CD4-positive, alpha-beta memory T cell (primary cell): Measurements from ENCODE around the gene MLPH. TPM values are rescaled to one million over a fixed set of nuclear protein-coding genes. Genes with fewer than 3 reads are reported as not detected.

ENCODE experiments used
- CTCF ChIA-PET: fragments of 350-600 bp; sonication (Branson Sonifier 250); formaldehyde crosslinking; loops from one replicate; lab custom pipeline; 2021; ENCODE audit warnings: inconsistent platforms; ENCODE audit not compliant: partially characterized antibody; lab: Charles Lee
- POLR2A ChIA-PET: fragments of 350-600 bp; sonication (Branson Sonifier 250); formaldehyde crosslinking; loops from one replicate; lab custom pipeline; 2021; ENCODE audit not compliant: partially characterized antibody; lab: Charles Lee
- DNase-seq, 5 donors: peaks; one replicate each; pipeline versions ENCODE4 v3.0.0 to v3.0.0-alpha.2; 2020 to 2022; ENCODE audit warnings: mixed read lengths in 1 of 5
- H3K27ac ChIP-seq: one replicate; pipeline ENCODE4 v1.7.0; 2013; ENCODE audit warnings: low read depth, low read length
- H3K27me3 ChIP-seq: 2 replicates; pipeline ENCODE4 v1.7.0; 2013; ENCODE audit warnings: mild to moderate bottlenecking, low read length, moderate library complexity; ENCODE audit not compliant: insufficient read depth
- H3K36me3 ChIP-seq: 2 replicates; pipeline ENCODE4 v1.7.0; 2013; ENCODE audit warnings: mild to moderate bottlenecking, low read length, moderate library complexity; ENCODE audit not compliant: insufficient read depth
- H3K4me1 ChIP-seq: 2 replicates; pipeline ENCODE4 v1.7.0; 2013; ENCODE audit warnings: mild to moderate bottlenecking, low read length, moderate library complexity; ENCODE audit not compliant: insufficient read depth
- H3K4me3 ChIP-seq, 2 donors: one replicate each; pipeline ENCODE4 v1.7.0; 2013; ENCODE audit warnings: low read length in 2 of 2, mild to moderate bottlenecking in 1 of 2
- H3K9me3 ChIP-seq, 2 donors: one replicate each; pipeline ENCODE4 v1.7.0; 2013; ENCODE audit warnings: low read length in 2 of 2, control low read depth in 1 of 2; ENCODE audit not compliant: control insufficient read depth in 1 of 2
- H3K27ac Mint-ChIP-seq, 7 donors: one replicate each; pipeline ENCODE4 v1.8.0; 2020 to 2021; ENCODE audit warnings: mixed read lengths in 7 of 7, mild to moderate bottlenecking in 6 of 7, inconsistent platforms in 3 of 7, moderate library complexity in 3 of 7
- H3K27me3 Mint-ChIP-seq, 2 donors: one replicate each; pipeline ENCODE4 v1.8.0; 2020 to 2021; ENCODE audit warnings: mixed read lengths in 2 of 2
- H3K36me3 Mint-ChIP-seq, 2 donors: one replicate each; pipeline ENCODE4 v1.8.0; 2020 to 2021; ENCODE audit warnings: mixed read lengths in 2 of 2, inconsistent platforms in 1 of 2, mild to moderate bottlenecking in 1 of 2
- H3K4me1 Mint-ChIP-seq, 4 donors: one replicate each; pipeline ENCODE4 v1.8.0; 2020 to 2021; ENCODE audit warnings: mixed read lengths in 4 of 4, mild to moderate bottlenecking in 1 of 4
- H3K4me3 Mint-ChIP-seq, 8 donors: one replicate each; pipeline ENCODE4 v1.8.0; 2020 to 2021; ENCODE audit warnings: mixed read lengths in 8 of 8, mild to moderate bottlenecking in 7 of 8, moderate library complexity in 6 of 8, inconsistent platforms in 3 of 8
- H3K9me3 Mint-ChIP-seq, 8 donors: one replicate each; pipeline ENCODE4 v1.8.0; 2020 to 2021; ENCODE audit warnings: mixed read lengths in 8 of 8, mild to moderate bottlenecking in 5 of 8, inconsistent platforms in 3 of 8, moderate library complexity in 1 of 8
- intact Hi-C: fragments of 100-400 bp; cut with micrococcal nuclease; formaldehyde crosslinking; loops from one replicate; pipeline ENCODE4 v1.15.1; 2023
- polyA plus RNA-seq, 2 donors: library from polyadenylated mRNA; unstranded; fragments of 300-500 nt; fragmentation: Illumina TruSeq; gene quantifications; one replicate each; pipeline ENCODE4 v1.2.3, GENCODE V29; 2021
- total RNA-seq, 2 experiments: library from RNA; stranded (reverse); gene quantifications; one replicate each; pipeline ENCODE4 v1.2.3, GENCODE V29; 2021

The MLPH gene
- total and polyA plus RNA-seq, 4 experiments from 2014 or later, result not detected

DNA sequence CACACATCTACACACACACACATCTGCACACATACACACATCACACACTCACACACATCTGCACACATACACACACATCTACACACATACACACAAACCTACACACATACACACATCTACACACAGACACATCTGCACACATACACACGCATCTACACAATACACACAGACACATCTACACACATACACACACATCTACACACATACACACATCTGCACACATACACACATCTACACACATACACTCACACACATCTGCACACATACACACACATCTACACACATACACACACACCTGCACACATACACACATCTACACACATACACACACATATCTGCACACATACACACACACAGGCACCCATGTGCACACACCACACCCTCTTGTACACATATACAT, 78.9 kb downstream of the MLPH start:
- Histone ChIP-seq H3K27me3 (no peaks in the 10 kb centered on the region), H3K9me3 (no peaks in the 10 kb centered on the region), H3K36me3 (no peaks in the 10 kb centered on the region), H3K27ac (no peak overlapping the region), H3K4me3 (no peak overlapping the region), H3K4me1 (no peaks in the 10 kb centered on the region)
- POLR2A ChIA-PET, result no interaction called here
- no peaks in the 10 kb centered on the region for H3K36me3 Mint-ChIP-seq
- peaks cover 6 to 7% of the 10 kb centered on the region in 2 donors for H3K27me3 Mint-ChIP-seq
- peaks cover 0 to 4% (median 0%) of the 10 kb centered on the region in 8 donors for H3K9me3 Mint-ChIP-seq
- CTCF ChIA-PET, result interaction anchor here (1.2 kb wide), 1 partner anchor 53 kb away, joined by 3 read pairs; no protein-coding TSS in a partner anchor
- intact Hi-C loops, result no loop called here
- no peak overlapping the region for H3K4me3 Mint-ChIP-seq
- H3K27ac Mint-ChIP-seq, result no peak overlapping the region
- H3K4me1 Mint-ChIP-seq, result no peaks in the 10 kb centered on the region
- no peak for DNase-seq

GRCh38 chr2:237566401-237567235, 79.6 kb downstream of the MLPH start, which contains the start of gene PRLH:
TSS of gene PRLH (plus strand) at chr2:237566574. CDS start at chr2:237566574, 0 bp downstream.
- no peaks in the 10 kb centered on the region for H3K9me3 ChIP-seq
- no peak within 1 kb of the TSS for H3K27ac ChIP-seq
- Mint-ChIP-seq H3K4me3 (no peak within 1 kb of the TSS), H3K27me3 (peaks cover 6 to 7% of the 10 kb centered on the region in 2 donors), H3K27ac (no peak within 1 kb of the TSS), H3K9me3 (peaks cover 0 to 4% (median 0%) of the 10 kb centered on the region in 8 donors), H3K4me1 (peaks cover 0 to under 1% (median 0%) of the 10 kb centered on the region in 4 donors), H3K36me3 (no peaks in the 10 kb centered on the region)
- H3K4me1 ChIP-seq, result no peaks in the 10 kb centered on the region
- CTCF ChIA-PET, result interaction anchor here (2.9 kb wide), 1 partner anchor 54 kb away, joined by 12 read pairs; no protein-coding TSS in a partner anchor
- no peaks in the 10 kb centered on the region for H3K36me3 ChIP-seq
- H3K4me3 ChIP-seq, result no peak within 1 kb of the TSS
- intact Hi-C loops, result no loop called here
- POLR2A ChIA-PET, result no interaction called here
- no peak for DNase-seq
- H3K27me3 ChIP-seq, result no peaks in the 10 kb centered on the region

DNA sequence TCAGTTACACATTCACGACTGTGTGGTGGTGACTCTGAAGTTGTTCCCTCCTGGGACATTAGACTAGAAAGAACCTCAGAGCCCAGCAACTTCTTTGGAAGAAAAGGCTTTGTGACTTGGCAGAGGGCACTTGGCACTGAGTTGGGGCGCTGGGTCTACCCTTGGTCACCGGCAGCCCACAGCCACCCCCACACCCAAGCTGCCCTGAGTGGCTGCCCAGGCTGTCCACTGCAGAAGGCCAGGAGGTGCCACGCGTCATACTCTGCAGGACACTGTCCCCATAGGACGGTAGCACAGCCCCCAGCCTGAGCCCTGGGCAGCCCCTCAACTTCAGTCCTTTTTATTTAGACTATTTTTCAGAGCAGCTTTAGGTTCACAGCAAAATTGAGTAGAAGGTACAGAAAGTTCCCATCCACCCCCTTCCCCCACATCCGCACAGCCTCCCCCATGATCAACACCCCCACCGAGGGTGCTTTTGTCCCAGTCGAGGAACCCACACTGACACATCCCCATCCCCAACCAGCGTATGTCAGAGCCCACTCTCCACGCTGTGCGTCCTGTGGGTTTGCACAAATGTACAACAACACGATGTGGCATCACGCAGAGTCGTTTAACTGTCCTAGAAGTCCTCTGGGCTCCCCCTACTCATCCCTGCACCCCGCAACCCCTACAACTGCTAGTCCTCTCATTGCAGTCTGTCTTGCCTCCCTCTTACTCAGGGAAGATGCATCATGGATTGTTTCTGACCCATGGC, 80.4 kb downstream of the MLPH start:
- intact Hi-C loops, result no loop called here
- Histone ChIP-seq H3K4me3 (no peak overlapping the region), H3K27me3 (no peaks in the 10 kb centered on the region), H3K4me1 (no peaks in the 10 kb centered on the region), H3K36me3 (no peaks in the 10 kb centered on the region), H3K9me3 (no peaks in the 10 kb centered on the region), H3K27ac (no peak overlapping the region)
- Mint-ChIP-seq H3K27me3 (peaks cover 4% of the 10 kb centered on the region in 2 donors), H3K4me3 (no peak overlapping the region), H3K27ac (no peak overlapping the region), H3K4me1 (peaks cover 0 to 4% (median 3%) of the 10 kb centered on the region in 4 donors), H3K36me3 (no peaks in the 10 kb centered on the region), H3K9me3 (peaks cover 0 to 4% (median 0%) of the 10 kb centered on the region in 8 donors)
- DNase-seq, result no peak
- POLR2A ChIA-PET, result no interaction called here
- CTCF ChIA-PET, result interaction anchor here (2.9 kb wide), 1 partner anchor 55 kb away, joined by 12 read pairs; no protein-coding TSS in a partner anchor

GRCh38 chr2:237568121-237568660, 81.1 kb downstream of the MLPH start:
- Mint-ChIP-seq H3K27ac (no peak overlapping the region), H3K27me3 (peaks cover 2 to 4% of the 10 kb centered on the region in 2 donors), H3K4me1 (peaks cover 0 to 4% (median 3%) of the 10 kb centered on the region in 4 donors), H3K4me3 (no peak overlapping the region), H3K9me3 (peaks cover 0 to 4% (median 0%) of the 10 kb centered on the region in 8 donors), H3K36me3 (no peaks in the 10 kb centered on the region)
- Histone ChIP-seq H3K36me3 (no peaks in the 10 kb centered on the region), H3K27ac (no peak overlapping the region), H3K4me1 (no peaks in the 10 kb centered on the region), H3K27me3 (no peaks in the 10 kb centered on the region), H3K4me3 (no peak overlapping the region), H3K9me3 (no peaks in the 10 kb centered on the region)
- DNase-seq, result no peak
- intact Hi-C loops, result no loop called here
- ChIA-PET CTCF (interaction anchor here (2.9 kb wide), 1 partner anchor 55 kb away, joined by 12 read pairs; no protein-coding TSS in a partner anchor), POLR2A (no interaction called here)

- no peak overlapping the region for H3K27ac Mint-ChIP-seq
These were observed 82.0 kb downstream of the MLPH start for GRCh38 chr2:237569041-237569440.

GRCh38 chr2:237569896-237570295, 82.8 kb downstream of the MLPH start:
- intact Hi-C loops, result loop anchor here (5.0 to 10.0 kb wide), 2 partner anchors 1058 to 1225 kb away; no protein-coding TSS in a partner anchor
- ChIA-PET CTCF (interaction anchor here (1.2 to 4.9 kb wide), 4 partner anchors 58 to 419 kb away, joined by 3 to 158 read pairs (median 3); no protein-coding TSS in a partner anchor), POLR2A (no interaction called here)
- H3K27ac ChIP-seq, result no peak overlapping the region
- no peak for DNase-seq
- H3K36me3 ChIP-seq, result no peaks in the 10 kb centered on the region
- H3K4me1 ChIP-seq, result no peaks in the 10 kb centered on the region
- H3K4me1 Mint-ChIP-seq, result peaks cover 0 to 4% (median 3%) of the 10 kb centered on the region in 4 donors
- H3K27me3 Mint-ChIP-seq, result peaks cover 1 to 4% of the 10 kb centered on the region in 2 donors
- peaks cover 0 to 4% (median 0%) of the 10 kb centered on the region in 8 donors for H3K9me3 Mint-ChIP-seq
- no peak overlapping the region for H3K4me3 Mint-ChIP-seq
- no peak overlapping the region for H3K4me3 ChIP-seq
- no peaks in the 10 kb centered on the region for H3K27me3 ChIP-seq
- H3K36me3 Mint-ChIP-seq, result no peaks in the 10 kb centered on the region
- no peaks in the 10 kb centered on the region for H3K9me3 ChIP-seq
- H3K27ac Mint-ChIP-seq, result no peak overlapping the region

More at GRCh38 chr2:237569041-237569440, 82.0 kb downstream of the MLPH start:
- no peaks in the 10 kb centered on the region for H3K4me1 ChIP-seq
- Mint-ChIP-seq H3K4me1 (peaks cover 0 to 4% (median 3%) of the 10 kb centered on the region in 4 donors), H3K4me3 (no peak overlapping the region), H3K9me3 (peaks cover 0 to 4% (median 0%) of the 10 kb centered on the region in 8 donors), H3K27me3 (peaks cover 2 to 4% of the 10 kb centered on the region in 2 donors), H3K36me3 (no peaks in the 10 kb centered on the region)
- H3K27me3 ChIP-seq, result no peaks in the 10 kb centered on the region
- H3K4me3 ChIP-seq, result no peak overlapping the region
- DNase-seq, result no peak
- H3K27ac ChIP-seq, result no peak overlapping the region
- CTCF ChIA-PET, result interaction anchor here (2.9 kb wide), 1 partner anchor 56 kb away, joined by 12 read pairs; no protein-coding TSS in a partner anchor
- intact Hi-C loops, result no loop called here
- H3K36me3 ChIP-seq, result no peaks in the 10 kb centered on the region
- no peaks in the 10 kb centered on the region for H3K9me3 ChIP-seq
- POLR2A ChIA-PET, result no interaction called here
